ENCODE measurements around the gene SLC35E2B.

DNA sequence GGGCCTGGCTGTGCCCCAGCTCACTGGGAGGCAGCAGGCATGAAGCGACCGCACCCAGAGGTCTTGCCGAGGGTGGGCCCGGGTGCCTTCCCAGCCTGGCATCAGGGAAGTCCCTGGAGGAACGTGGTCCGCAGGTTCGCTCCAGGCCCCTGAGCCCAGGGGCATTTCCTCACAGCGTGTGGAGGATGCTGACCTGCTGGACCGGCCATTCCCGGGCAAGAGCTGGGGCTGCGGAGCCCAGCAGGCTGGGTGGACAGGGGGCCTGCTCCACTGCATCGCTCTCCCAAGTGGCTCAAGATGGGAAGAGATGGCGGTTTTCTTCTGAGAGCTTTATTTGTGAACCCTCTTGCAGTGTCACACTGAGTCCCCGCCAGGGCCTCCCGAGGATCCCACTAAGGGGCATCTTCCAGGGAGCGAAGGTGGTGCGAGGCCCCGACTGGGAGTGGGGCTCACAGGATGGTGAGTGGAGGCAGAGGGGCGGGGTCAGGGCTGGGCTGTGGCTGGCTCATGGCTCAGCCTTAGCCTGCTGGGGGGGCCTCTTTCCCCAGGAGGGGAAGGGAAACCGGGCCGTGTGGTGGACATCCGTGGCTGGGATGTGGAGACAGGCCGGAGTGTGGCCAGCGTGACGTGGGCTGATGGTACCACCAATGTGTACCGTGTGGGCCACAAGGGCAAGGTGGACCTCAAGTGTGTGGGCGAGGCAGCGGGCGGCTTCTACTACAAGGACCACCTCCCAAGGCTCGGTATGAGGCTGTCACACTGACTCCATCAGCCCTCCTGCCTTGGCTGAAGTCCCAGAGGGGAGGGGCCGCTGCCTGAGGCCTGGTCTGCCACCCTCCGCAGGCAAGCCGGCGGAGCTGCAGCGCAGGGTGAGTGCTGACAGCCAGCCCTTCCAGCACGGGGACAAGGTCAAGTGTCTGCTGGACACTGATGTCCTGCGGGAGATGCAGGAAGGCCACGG, 67.9 kb downstream of the SLC35E2B start:
- TF ChIP-seq, protein P1, sequence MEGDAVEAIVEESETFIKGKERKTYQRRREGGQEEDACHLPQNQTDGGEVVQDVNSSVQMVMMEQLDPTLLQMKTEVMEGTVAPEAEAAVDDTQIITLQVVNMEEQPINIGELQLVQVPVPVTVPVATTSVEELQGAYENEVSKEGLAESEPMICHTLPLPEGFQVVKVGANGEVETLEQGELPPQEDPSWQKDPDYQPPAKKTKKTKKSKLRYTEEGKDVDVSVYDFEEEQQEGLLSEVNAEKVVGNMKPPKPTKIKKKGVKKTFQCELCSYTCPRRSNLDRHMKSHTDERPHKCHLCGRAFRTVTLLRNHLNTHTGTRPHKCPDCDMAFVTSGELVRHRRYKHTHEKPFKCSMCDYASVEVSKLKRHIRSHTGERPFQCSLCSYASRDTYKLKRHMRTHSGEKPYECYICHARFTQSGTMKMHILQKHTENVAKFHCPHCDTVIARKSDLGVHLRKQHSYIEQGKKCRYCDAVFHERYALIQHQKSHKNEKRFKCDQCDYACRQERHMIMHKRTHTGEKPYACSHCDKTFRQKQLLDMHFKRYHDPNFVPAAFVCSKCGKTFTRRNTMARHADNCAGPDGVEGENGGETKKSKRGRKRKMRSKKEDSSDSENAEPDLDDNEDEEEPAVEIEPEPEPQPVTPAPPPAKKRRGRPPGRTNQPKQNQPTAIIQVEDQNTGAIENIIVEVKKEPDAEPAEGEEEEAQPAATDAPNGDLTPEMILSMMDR (CRISPR knock-in tag; IDR thresholded peaks at IDR 0.05) = no peak
- TF ChIP-seq EZH2 (conservative IDR thresholded peaks at IDR 0.05; ENCODE audit: low read depth, low read length) = no peak
- TF ChIP-seq, protein P2, sequence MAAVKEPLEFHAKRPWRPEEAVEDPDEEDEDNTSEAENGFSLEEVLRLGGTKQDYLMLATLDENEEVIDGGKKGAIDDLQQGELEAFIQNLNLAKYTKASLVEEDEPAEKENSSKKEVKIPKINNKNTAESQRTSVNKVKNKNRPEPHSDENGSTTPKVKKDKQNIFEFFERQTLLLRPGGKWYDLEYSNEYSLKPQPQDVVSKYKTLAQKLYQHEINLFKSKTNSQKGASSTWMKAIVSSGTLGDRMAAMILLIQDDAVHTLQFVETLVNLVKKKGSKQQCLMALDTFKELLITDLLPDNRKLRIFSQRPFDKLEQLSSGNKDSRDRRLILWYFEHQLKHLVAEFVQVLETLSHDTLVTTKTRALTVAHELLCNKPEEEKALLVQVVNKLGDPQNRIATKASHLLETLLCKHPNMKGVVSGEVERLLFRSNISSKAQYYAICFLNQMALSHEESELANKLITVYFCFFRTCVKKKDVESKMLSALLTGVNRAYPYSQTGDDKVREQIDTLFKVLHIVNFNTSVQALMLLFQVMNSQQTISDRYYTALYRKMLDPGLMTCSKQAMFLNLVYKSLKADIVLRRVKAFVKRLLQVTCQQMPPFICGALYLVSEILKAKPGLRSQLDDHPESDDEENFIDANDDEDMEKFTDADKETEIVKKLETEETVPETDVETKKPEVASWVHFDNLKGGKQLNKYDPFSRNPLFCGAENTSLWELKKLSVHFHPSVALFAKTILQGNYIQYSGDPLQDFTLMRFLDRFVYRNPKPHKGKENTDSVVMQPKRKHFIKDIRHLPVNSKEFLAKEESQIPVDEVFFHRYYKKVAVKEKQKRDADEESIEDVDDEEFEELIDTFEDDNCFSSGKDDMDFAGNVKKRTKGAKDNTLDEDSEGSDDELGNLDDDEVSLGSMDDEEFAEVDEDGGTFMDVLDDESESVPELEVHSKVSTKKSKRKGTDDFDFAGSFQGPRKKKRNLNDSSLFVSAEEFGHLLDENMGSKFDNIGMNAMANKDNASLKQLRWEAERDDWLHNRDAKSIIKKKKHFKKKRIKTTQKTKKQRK (IDR thresholded peaks at IDR 0.05; ENCODE audit: low read length) = no peak
- no peak for TF ChIP-seq ZNF572 (CRISPR knock-in tag; IDR thresholded peaks at IDR 0.05)
- TF ChIP-seq RAD21 (CRISPR knock-in tag; IDR thresholded peaks at IDR 0.05) = no peak
- no peak for TF ChIP-seq HMG20B (CRISPR knock-in tag; conservative IDR thresholded peaks at IDR 0.05)
- TF ChIP-seq TP53 (CRISPR knock-in tag; conservative IDR thresholded peaks at IDR 0.05) = no peak
- no peak for TF ChIP-seq RARG (CRISPR knock-in tag; IDR thresholded peaks at IDR 0.05; ENCODE audit: low read depth)
- TF ChIP-seq CBX2 (IDR thresholded peaks at IDR 0.05; ENCODE audit: low read depth, low read length) = no peak
- no peak for TF ChIP-seq CBX2 (CRISPR knock-in tag; IDR thresholded peaks at IDR 0.05; ENCODE audit: low read depth)

Measured in HepG2 (cell line).